Keratinocyte (primary cell): ENCODE results near the gene RIC3. TPM values are rescaled to one million over a fixed set of nuclear protein-coding genes. Genes with fewer than 3 reads are reported as not detected.

ENCODE experiments used
- DNase-seq: peaks from one replicate; pipeline ENCODE4 v3.0.0-alpha.2; 2011; ENCODE audit warnings: low read depth, missing footprints, low spot score
- FAIRE-seq: peaks from 2 replicates; lab custom pipeline; 2011; peaks lifted over from hg19 to GRCh38; lab: Jason Lieb, UNC
- H2AFZ ChIP-seq: 2 replicates; pipeline ENCODE4 v1.6.0; 2012; ENCODE audit warnings: low read length, control low read depth, inconsistent platforms; ENCODE audit not compliant: control insufficient read depth
- H3K27ac ChIP-seq: 2 replicates; pipeline ENCODE4 v1.5.1; 2011; ENCODE audit warnings: low read length; ENCODE audit not compliant: control insufficient read depth, insufficient read depth
- H3K27me3 ChIP-seq: 3 replicates; pipeline ENCODE4 v1.6.0; 2011; ENCODE audit warnings: low read length; ENCODE audit not compliant: control insufficient read depth, insufficient read depth; ENCODE audit errors: extremely low read depth
- H3K36me3 ChIP-seq, 2 experiments: 2 replicates in 1 of 2; 3 replicates in 1 of 2; pipeline ENCODE4 v1.5.1; 2011; ENCODE audit warnings: low read length in 2 of 2, mild to moderate bottlenecking in 1 of 2; ENCODE audit not compliant: control insufficient read depth in 2 of 2, insufficient read depth in 2 of 2; ENCODE audit errors: extremely low read depth in 1 of 2
- H3K4me1 ChIP-seq: 3 replicates; pipeline ENCODE4 v1.5.1; 2011; ENCODE audit warnings: low read length; ENCODE audit not compliant: control insufficient read depth, insufficient read depth; ENCODE audit errors: extremely low read depth
- H3K4me2 ChIP-seq: 3 replicates; pipeline ENCODE4 v1.6.0; 2011; ENCODE audit warnings: low read depth, low read length; ENCODE audit not compliant: control insufficient read depth, insufficient read depth; ENCODE audit errors: extremely low read depth
- H3K4me3 ChIP-seq, 3 experiments: fragments of 200-600 bp in 1 of 3; sonication (generic) in 1 of 3; 2 replicates in 2 of 3; 3 replicates in 1 of 3; pipeline ENCODE4 v1.5.1; 2011 to 2016; ENCODE audit warnings: low read length in 3 of 3, mild to moderate bottlenecking in 3 of 3, control low read depth in 2 of 3, inconsistent platforms in 1 of 3, low read depth in 1 of 3, mixed read lengths in 1 of 3, mixed run types in 1 of 3, moderate library complexity in 1 of 3; ENCODE audit not compliant: control insufficient read depth in 2 of 3, insufficient read depth in 2 of 3; ENCODE audit errors: extremely low read depth in 1 of 3
- H3K79me2 ChIP-seq: 2 replicates; pipeline ENCODE4 v1.6.0; 2012; ENCODE audit warnings: low read length; ENCODE audit not compliant: control insufficient read depth, insufficient read depth
- H3K9ac ChIP-seq: 3 replicates; pipeline ENCODE4 v1.6.0; 2011; ENCODE audit warnings: low read length; ENCODE audit not compliant: control insufficient read depth, insufficient read depth; ENCODE audit errors: extremely low read depth
- H3K9me1 ChIP-seq: 3 replicates; pipeline ENCODE4 v1.6.0; 2011; ENCODE audit warnings: low read length; ENCODE audit not compliant: control insufficient read depth, insufficient read depth; ENCODE audit errors: extremely low read depth
- H3K9me3 ChIP-seq: 2 replicates; pipeline ENCODE4 v1.5.1; 2012; ENCODE audit warnings: low read depth, low read length; ENCODE audit not compliant: control insufficient read depth
- H4K20me1 ChIP-seq: 3 replicates; pipeline ENCODE4 v1.6.0; 2011; ENCODE audit warnings: low read length; ENCODE audit not compliant: control insufficient read depth, insufficient read depth; ENCODE audit errors: extremely low read depth
- CTCF ChIP-seq, 3 experiments: IDR thresholded peaks in 1 of 3; conservative IDR thresholded peaks in 1 of 3; optimal IDR thresholded peaks in 1 of 3; 2 replicates in 2 of 3; 3 replicates in 1 of 3; pipeline versions ENCODE3 to v1.5.1; 2011; ENCODE audit warnings: low read length in 3 of 3, mild to moderate bottlenecking in 3 of 3, moderate library complexity in 2 of 3, control low read depth in 1 of 3, inconsistent platforms in 1 of 3; ENCODE audit not compliant: insufficient read depth in 2 of 3; ENCODE audit errors: extremely low read depth in 1 of 3
- EZH2 ChIP-seq: IDR thresholded peaks from one replicate; pipeline ENCODE4 v1.6.1; 2012; ENCODE audit warnings: inconsistent platforms, mild to moderate bottlenecking, low read length, moderate library complexity
- dilution Hi-C: fragments of 300-500 bp; cut with MboI; formaldehyde crosslinking; loops from one replicate; pipeline ENCODE4 v1.7.0; 2020; ENCODE audit warnings: low sequenced_read_pairs; ENCODE audit not compliant: extremely low pct_ligation_motif_present
- polyA plus RNA-seq, 5 experiments: library from polyadenylated mRNA; depleted of rRNA in 3 of 5; stranded (reverse) in 3 of 5; stranded (forward) in 1 of 5; unstranded in 1 of 5; fragments of >200 nt; gene quantifications; 1 replicate in 1 of 5; 2 replicates in 3 of 5; 3 replicates in 1 of 5; pipeline versions ENCODE4 v1.2.1 to v1.2.3, GENCODE V29; 2011 to 2012; ENCODE audit warnings: missing spikeins in 2 of 5, low read depth in 1 of 5, low replicate concordance in 1 of 5

The RIC3 gene
- polyA plus RNA-seq, 1 donor (not counting 4 experiments of a cell fraction or from before 2014, with no cell fraction given), result 2.5 TPM

DNA sequence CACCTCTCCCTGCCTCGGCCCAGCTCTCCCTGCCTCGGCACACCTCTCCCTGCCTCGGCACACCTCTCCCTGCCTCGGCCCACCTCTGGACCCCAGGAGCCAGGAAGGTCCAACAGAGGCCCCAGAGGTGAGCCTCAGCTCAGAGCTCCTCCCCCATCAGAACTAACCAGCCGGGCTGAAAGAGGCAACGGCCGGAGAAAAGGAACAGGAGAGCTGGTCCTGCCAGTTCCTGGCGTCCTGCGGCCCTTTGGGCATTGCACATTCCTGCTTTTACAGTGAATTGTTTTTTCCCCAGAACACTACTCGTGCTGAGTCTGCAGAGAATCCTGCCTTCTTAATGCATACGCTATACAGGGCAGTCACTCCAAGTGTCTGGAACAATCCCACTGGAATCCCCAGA, 49.1 kb upstream of the RIC3 start:
- Histone ChIP-seq H3K4me1 (no peaks in the 10 kb centered on the region), H4K20me1 (no peaks in the 10 kb centered on the region), H3K27ac (no peak overlapping the region), H3K79me2 (no peaks in the 10 kb centered on the region), H3K36me3 (no peaks in the 10 kb centered on the region), H3K9ac (no peak overlapping the region), H3K9me3 (no peaks in the 10 kb centered on the region), H3K9me1 (no peaks in the 10 kb centered on the region), H3K4me3 (no peak overlapping the region), H2AFZ (no peak overlapping the region), H3K27me3 (peaks cover 11% of the 10 kb centered on the region), H3K4me2 (no peak overlapping the region)
- dilution Hi-C loops, result loop anchor here (25.0 kb wide), 1 partner anchor 344 kb away; no protein-coding TSS in a partner anchor
- no peak for TF ChIP-seq CTCF (optimal IDR thresholded peaks at IDR 0.05 in 1 of 3, IDR thresholded peaks at IDR 0.05 in 1 of 3, conservative IDR thresholded peaks at IDR 0.05 in 1 of 3; ENCODE audit: extremely low read depth in 1 of 3, insufficient read depth in 2 of 3, low read length in 3 of 3)
- no peak for TF ChIP-seq EZH2
- no peak for DNase-seq
- FAIRE-seq, result no peak

DNA sequence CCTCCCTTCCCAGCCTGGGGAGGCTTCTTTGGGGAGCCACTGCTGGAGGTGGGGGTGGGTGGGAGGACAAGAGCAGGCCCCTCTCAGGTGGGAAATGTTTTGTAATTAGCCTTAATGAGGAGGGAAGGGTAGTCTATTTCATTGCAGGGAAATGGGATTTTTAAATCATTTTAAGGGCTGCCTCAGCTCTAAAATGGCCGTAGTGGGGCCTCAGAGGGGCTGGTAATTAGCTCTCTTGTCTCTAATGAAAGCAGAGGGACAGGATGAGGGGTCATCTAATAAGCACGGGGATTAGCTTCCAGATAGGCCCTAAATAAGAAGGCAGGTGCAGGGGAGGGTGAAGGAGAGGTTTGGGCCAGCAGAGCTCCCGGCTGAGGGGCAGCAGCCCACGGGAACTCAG, 48.3 kb upstream of the RIC3 start:
- no peaks in the 10 kb centered on the region for H3K4me1 ChIP-seq
- dilution Hi-C loops, result loop anchor here (25.0 kb wide), 1 partner anchor 345 kb away; no protein-coding TSS in a partner anchor
- H3K9ac ChIP-seq, result no peak overlapping the region
- no peaks in the 10 kb centered on the region for H3K9me1 ChIP-seq
- H2AFZ ChIP-seq, result no peak overlapping the region
- no peaks in the 10 kb centered on the region for H3K9me3 ChIP-seq
- H3K36me3 ChIP-seq, result no peaks in the 10 kb centered on the region
- no peaks in the 10 kb centered on the region for H3K79me2 ChIP-seq
- TF ChIP-seq CTCF (optimal IDR thresholded peaks at IDR 0.05 in 1 of 3, IDR thresholded peaks at IDR 0.05 in 1 of 3, conservative IDR thresholded peaks at IDR 0.05 in 1 of 3; ENCODE audit: extremely low read depth in 1 of 3, insufficient read depth in 2 of 3, low read length in 3 of 3) (no peak), EZH2 (no peak)
- no peak overlapping the region for H3K4me2 ChIP-seq
- H4K20me1 ChIP-seq, result no peaks in the 10 kb centered on the region
- no peak overlapping the region for H3K27ac ChIP-seq
- peaks cover 11% of the 10 kb centered on the region for H3K27me3 ChIP-seq
- DNase-seq (no peak), FAIRE-seq (no peak)
- H3K4me3 ChIP-seq, result no peak overlapping the region
